CD14-positive monocyte (primary cell): Measurements from ENCODE around the gene CADM1. TPM values are rescaled to one million over a fixed set of nuclear protein-coding genes. Genes with fewer than 3 reads are reported as not detected.

ENCODE experiments used
- DNase-seq, 3 donors: peaks; one replicate each; pipeline ENCODE4 v3.0.0-alpha.2; 2011 to 2022
- H2AFZ ChIP-seq: 2 replicates; pipeline ENCODE4 v1.6.0; 2012; ENCODE audit warnings: mild to moderate bottlenecking, low read depth, low read length, inconsistent platforms; ENCODE audit not compliant: insufficient read depth, poor library complexity, severe bottlenecking
- H3K27ac ChIP-seq, 2 donors: 1 replicate in 1 of 2; 2 replicates in 1 of 2; pipeline ENCODE4 v1.5.1; 2012 to 2013; ENCODE audit warnings: low read length in 2 of 2, control low read depth in 1 of 2, inconsistent platforms in 1 of 2, low read depth in 1 of 2, mild to moderate bottlenecking in 1 of 2
- H3K27me3 ChIP-seq, 2 donors: one replicate each; pipeline versions ENCODE4 v1.6.0 to v1.6.1; 2011 to 2013; ENCODE audit warnings: low read length in 2 of 2; ENCODE audit not compliant: control insufficient read depth in 2 of 2, insufficient read depth in 2 of 2
- H3K36me3 ChIP-seq, 2 donors: replicated peaks in 1 of 2; 1 replicate in 1 of 2; 2 replicates in 1 of 2; pipeline versions ENCODE4 v1.5.1 to v1.6.1; 2012 to 2013; ENCODE audit warnings: low read length in 2 of 2, control low read depth in 1 of 2, inconsistent platforms in 1 of 2, mild to moderate bottlenecking in 1 of 2; ENCODE audit not compliant: insufficient read depth in 2 of 2, control insufficient read depth in 1 of 2
- H3K4me1 ChIP-seq, 2 donors: 1 replicate in 1 of 2; 2 replicates in 1 of 2; pipeline versions ENCODE4 v1.5.1 to v1.6.1; 2012 to 2013; ENCODE audit warnings: low read length in 2 of 2, control low read depth in 1 of 2, inconsistent platforms in 1 of 2, mild to moderate bottlenecking in 1 of 2, moderate library complexity in 1 of 2; ENCODE audit not compliant: insufficient read depth in 2 of 2, control insufficient read depth in 1 of 2
- H3K4me2 ChIP-seq: replicated peaks from 2 replicates; pipeline ENCODE3; 2012; ENCODE audit warnings: low read length, moderate library complexity, mild to moderate bottlenecking; ENCODE audit not compliant: poor library complexity, severe bottlenecking; ENCODE audit errors: extremely low read depth
- H3K4me3 ChIP-seq, 3 experiments: fragments of 200-600 bp in 1 of 3; sonication (generic) in 1 of 3; replicated peaks in 1 of 3; 1 replicate in 2 of 3; 2 replicates in 1 of 3; pipeline ENCODE4 v1.5.1; 2011 to 2013; ENCODE audit warnings: low read length in 3 of 3, mild to moderate bottlenecking in 3 of 3, control low read depth in 2 of 3, low read depth in 2 of 3, inconsistent platforms in 1 of 3, moderate library complexity in 1 of 3
- H3K79me2 ChIP-seq: 2 replicates; pipeline ENCODE4 v1.6.0; 2012; ENCODE audit warnings: mild to moderate bottlenecking, control low read depth, inconsistent platforms, low read length, moderate library complexity; ENCODE audit not compliant: insufficient read depth
- H3K9ac ChIP-seq: 2 replicates; pipeline ENCODE4 v1.6.0; 2017; ENCODE audit warnings: low read length, mild to moderate bottlenecking; ENCODE audit not compliant: insufficient read depth, poor library complexity, severe bottlenecking
- H3K9me3 ChIP-seq, 2 donors: replicated peaks in 1 of 2; 1 replicate in 1 of 2; 2 replicates in 1 of 2; pipeline versions ENCODE4 v1.5.1 to v1.6.1; 2012 to 2013; ENCODE audit warnings: low read length in 2 of 2, control low read depth in 1 of 2; ENCODE audit not compliant: control insufficient read depth in 1 of 2, insufficient read depth in 1 of 2
- H4K20me1 ChIP-seq: 2 replicates; pipeline ENCODE4 v1.6.0; 2012; ENCODE audit warnings: mild to moderate bottlenecking, low read length, control low read depth, moderate library complexity; ENCODE audit not compliant: insufficient read depth
- H3K27ac Mint-ChIP-seq, 7 donors: one replicate each; pipeline ENCODE4 v1.8.0; 2020; ENCODE audit warnings: mild to moderate bottlenecking in 7 of 7, mixed read lengths in 7 of 7, moderate library complexity in 6 of 7, inconsistent platforms in 2 of 7
- H3K27me3 Mint-ChIP-seq, 3 donors: one replicate each; pipeline ENCODE4 v1.8.0; 2021 to 2022; ENCODE audit warnings: low read depth in 3 of 3, mild to moderate bottlenecking in 3 of 3, mixed read lengths in 3 of 3, moderate library complexity in 3 of 3, inconsistent platforms in 1 of 3
- H3K36me3 Mint-ChIP-seq, 2 donors: one replicate each; pipeline ENCODE4 v1.8.0; 2020; ENCODE audit warnings: mixed read lengths in 2 of 2, inconsistent platforms in 1 of 2, mild to moderate bottlenecking in 1 of 2
- H3K4me1 Mint-ChIP-seq: one replicate; pipeline ENCODE4 v1.8.0; 2020; ENCODE audit warnings: mild to moderate bottlenecking, mixed read lengths
- H3K4me3 Mint-ChIP-seq, 2 donors: one replicate each; pipeline ENCODE4 v1.8.0; 2020; ENCODE audit warnings: mild to moderate bottlenecking in 2 of 2, mixed read lengths in 2 of 2, moderate library complexity in 1 of 2
- H3K9me3 Mint-ChIP-seq, 7 donors: one replicate each; pipeline ENCODE4 v1.8.0; 2020 to 2022; ENCODE audit warnings: mixed read lengths in 7 of 7, mild to moderate bottlenecking in 6 of 7, moderate library complexity in 6 of 7, inconsistent platforms in 2 of 7
- WGBS: methylation state at CpG from one replicate; pipeline ENCODE4 v1.1.5; 2013; ENCODE audit warnings: missing lambda C conversion rate; ENCODE audit not compliant: insufficient coverage; 5-methylcytosine and 5-hydroxymethylcytosine counted together
- intact Hi-C, 2 donors: fragments of 100-400 bp; cut with micrococcal nuclease; formaldehyde crosslinking; loops; one replicate each; pipeline versions ENCODE4 v1.15.0 to v1.15.1; 2023
- polyA plus RNA-seq, 3 donors: library from polyadenylated mRNA; depleted of rRNA in 1 of 3; unstranded in 2 of 3; stranded (reverse) in 1 of 3; fragments of 300-500 nt in 2 of 3; fragments of >200 nt in 1 of 3; fragmentation: Illumina TruSeq in 2 of 3; gene quantifications; 1 replicate in 2 of 3; 2 replicates in 1 of 3; pipeline ENCODE4 v1.2.3, GENCODE V29; 2012 to 2021
- TF ChIP-seq, protein P1 (sequence below): fragments of 200-600 bp; IDR thresholded peaks from one replicate; pipeline ENCODE4 v1.8.0; 2022; ENCODE audit warnings: antibody characterized with exemption, mild to moderate bottlenecking

Gene CADM1
- polyA plus RNA-seq, 3 donors: not detected

DNA sequence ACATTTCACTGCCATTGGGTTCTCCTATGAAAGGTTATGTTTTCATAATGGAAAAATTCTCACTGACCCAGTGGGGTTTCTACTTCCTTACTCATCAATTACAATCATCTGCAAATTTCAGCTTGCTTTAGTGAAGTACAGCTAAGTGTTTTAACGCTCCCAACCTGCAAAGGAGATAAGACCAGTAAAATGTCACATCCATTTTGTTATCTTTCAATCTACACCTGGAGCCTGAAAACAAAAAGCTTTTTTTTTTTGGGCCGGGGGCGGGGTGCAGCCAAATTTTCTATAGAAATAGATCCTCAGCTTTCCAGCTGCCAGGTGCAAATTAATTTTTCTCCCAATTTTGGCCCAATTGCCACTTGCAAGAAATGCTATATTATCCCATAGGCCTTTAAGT is 40.6 kb downstream of the CADM1 start:
- 82% methylated on average over 3 of the region's 3 CpGs for WGBS
- Mint-ChIP-seq H3K4me1 (no peaks in the 10 kb centered on the region), H3K9me3 (peaks cover 0 to 1% (median 0%) of the 10 kb centered on the region in 7 donors), H3K27me3 (peaks cover 2 to 9% (median 2%) of the 10 kb centered on the region in 3 donors), H3K36me3 (no peaks in the 10 kb centered on the region), H3K27ac (no peak overlapping the region), H3K4me3 (no peak overlapping the region)
- Histone ChIP-seq H2AFZ (no peak overlapping the region), H3K27me3 (peaks cover 0 to 2% of the 10 kb centered on the region in 2 donors), H3K4me1 (no peaks in the 10 kb centered on the region), H3K4me3 (no peak overlapping the region), H3K27ac (no peak overlapping the region), H3K9me3 (no peaks in the 10 kb centered on the region), H3K4me2 (no peak overlapping the region), H3K9ac (no peak overlapping the region), H3K36me3 (no peaks in the 10 kb centered on the region), H3K79me2 (no peaks in the 10 kb centered on the region), H4K20me1 (no peaks in the 10 kb centered on the region)
- TF ChIP-seq, protein P1, sequence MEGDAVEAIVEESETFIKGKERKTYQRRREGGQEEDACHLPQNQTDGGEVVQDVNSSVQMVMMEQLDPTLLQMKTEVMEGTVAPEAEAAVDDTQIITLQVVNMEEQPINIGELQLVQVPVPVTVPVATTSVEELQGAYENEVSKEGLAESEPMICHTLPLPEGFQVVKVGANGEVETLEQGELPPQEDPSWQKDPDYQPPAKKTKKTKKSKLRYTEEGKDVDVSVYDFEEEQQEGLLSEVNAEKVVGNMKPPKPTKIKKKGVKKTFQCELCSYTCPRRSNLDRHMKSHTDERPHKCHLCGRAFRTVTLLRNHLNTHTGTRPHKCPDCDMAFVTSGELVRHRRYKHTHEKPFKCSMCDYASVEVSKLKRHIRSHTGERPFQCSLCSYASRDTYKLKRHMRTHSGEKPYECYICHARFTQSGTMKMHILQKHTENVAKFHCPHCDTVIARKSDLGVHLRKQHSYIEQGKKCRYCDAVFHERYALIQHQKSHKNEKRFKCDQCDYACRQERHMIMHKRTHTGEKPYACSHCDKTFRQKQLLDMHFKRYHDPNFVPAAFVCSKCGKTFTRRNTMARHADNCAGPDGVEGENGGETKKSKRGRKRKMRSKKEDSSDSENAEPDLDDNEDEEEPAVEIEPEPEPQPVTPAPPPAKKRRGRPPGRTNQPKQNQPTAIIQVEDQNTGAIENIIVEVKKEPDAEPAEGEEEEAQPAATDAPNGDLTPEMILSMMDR: no peak
- DNase-seq: no peak
- intact Hi-C loops: no loop called here

DNA sequence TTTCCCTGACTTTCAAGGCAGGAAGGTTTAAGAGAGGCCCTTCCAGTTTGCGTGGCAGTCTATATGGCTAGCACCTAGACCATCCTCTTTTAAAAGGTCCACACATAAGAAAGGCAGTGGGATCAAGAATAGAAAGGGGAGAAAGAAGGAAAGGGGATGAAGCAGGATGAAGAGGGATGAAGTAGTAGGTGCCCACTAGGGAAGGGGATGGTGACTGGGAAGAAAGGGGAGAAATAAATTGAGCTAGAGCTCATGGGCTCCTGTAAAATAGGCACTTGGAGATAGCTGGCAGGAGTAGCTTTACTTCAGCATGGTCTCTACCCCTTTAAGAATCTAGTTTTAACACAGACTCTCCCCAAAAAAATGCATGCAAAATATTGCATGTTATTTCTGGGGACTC is 41.5 kb downstream of the CADM1 start:
- Mint-ChIP-seq H3K27ac (no peak overlapping the region), H3K4me3 (no peak overlapping the region), H3K9me3 (peaks cover 0 to 1% (median 0%) of the 10 kb centered on the region in 7 donors)

More for the DNA sequence above, 41.5 kb downstream of the CADM1 start:
- DNase-seq: no peak
- Histone ChIP-seq H3K4me2 (no peak overlapping the region), H4K20me1 (no peaks in the 10 kb centered on the region), H3K27ac (no peak overlapping the region), H3K9me3 (no peaks in the 10 kb centered on the region), H3K4me1 (no peaks in the 10 kb centered on the region), H3K36me3 (no peaks in the 10 kb centered on the region), H3K27me3 (peaks cover 0 to 2% of the 10 kb centered on the region in 2 donors), H3K4me3 (no peak overlapping the region), H3K79me2 (no peaks in the 10 kb centered on the region), H2AFZ (no peak overlapping the region), H3K9ac (no peak overlapping the region)
- WGBS: no CpG with 5 or more reads among the region's 1 CpG
- H3K4me1 Mint-ChIP-seq: no peaks in the 10 kb centered on the region
- peaks cover 2 to 9% (median 4%) of the 10 kb centered on the region in 3 donors for H3K27me3 Mint-ChIP-seq
- TF ChIP-seq, protein P1: no peak
- H3K36me3 Mint-ChIP-seq: no peaks in the 10 kb centered on the region
- intact Hi-C loops: no loop called here
